GM18951 (cell line): ENCODE measurements around the gene CSRP1.

Source experiments
- POLR2A ChIP-seq: IDR thresholded peaks from 4 replicates; pipeline ENCODE4 v1.6.1; 2011; ENCODE audit warnings: mild to moderate bottlenecking; ENCODE audit not compliant: insufficient read length, insufficient read depth; ENCODE audit errors: extremely low read depth
- in situ Hi-C: fragments of 300-500 bp; cut with MboI; formaldehyde crosslinking; loops from one replicate; pipeline ENCODE4 v1.12.0; 2022; ENCODE audit warnings: low sequenced_read_pairs, mixed read lengths, inconsistent platforms; ENCODE audit not compliant: unreplicated experiment

The CSRP1 gene

DNA sequence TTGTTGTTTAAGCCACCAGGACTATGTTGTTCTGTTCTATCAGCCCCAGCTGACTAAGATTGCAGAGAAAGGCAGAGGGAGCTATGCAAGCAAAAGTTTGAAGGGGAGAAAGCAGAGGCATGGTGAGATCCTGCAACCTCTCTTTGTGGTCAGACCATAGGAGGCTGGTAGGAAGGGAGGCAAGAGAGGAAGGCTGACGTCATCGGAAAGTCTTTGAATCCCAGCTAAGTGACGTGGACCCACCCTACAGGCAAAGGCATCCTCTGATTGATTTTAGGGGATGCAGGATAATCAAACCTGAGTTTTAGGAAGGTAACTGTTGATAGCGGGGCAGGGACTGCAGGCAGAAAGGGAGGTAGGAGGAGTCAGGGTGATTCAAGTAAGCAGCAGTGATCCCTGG is 62.1 kb downstream of the CSRP1 start:
- TF ChIP-seq POLR2A, result no peak
- in situ Hi-C loops, result no loop called here

DNA sequence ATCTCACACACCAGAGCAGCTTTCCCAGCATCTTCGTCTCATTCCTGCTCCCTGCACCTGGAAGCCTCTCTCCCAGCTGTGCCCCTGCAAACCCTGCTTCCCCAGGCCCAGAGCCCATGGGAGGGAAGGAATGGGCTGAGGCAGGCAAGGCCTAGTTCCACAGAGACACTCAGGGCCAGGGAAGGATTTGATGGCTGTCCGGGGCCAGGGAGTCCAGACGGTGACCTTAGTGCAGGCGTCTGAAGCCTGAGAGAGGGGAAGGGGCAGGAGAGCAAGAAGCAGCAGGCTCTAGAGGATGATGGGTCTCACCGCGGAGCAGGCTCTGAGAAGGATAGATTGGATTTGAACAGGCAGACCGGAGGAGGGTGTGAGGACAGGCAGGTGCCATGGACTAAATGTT is 63.2 kb downstream of the CSRP1 start:
- no peak for TF ChIP-seq POLR2A
- in situ Hi-C loops, result no loop called here

GRCh38 chr1:201436969-201437368 is 70.0 kb downstream of the CSRP1 start:
- in situ Hi-C loops, result no loop called here
- TF ChIP-seq POLR2A, result no peak

- TF ChIP-seq POLR2A, result no peak
- in situ Hi-C loops, result no loop called here
Observed at GRCh38 chr1:201436393-201436792, 70.5 kb downstream of the CSRP1 start.

GRCh38 chr1:201434266-201434665 is 72.7 kb downstream of the CSRP1 start:
- TF ChIP-seq POLR2A, result no peak
- in situ Hi-C loops, result no loop called here

DNA sequence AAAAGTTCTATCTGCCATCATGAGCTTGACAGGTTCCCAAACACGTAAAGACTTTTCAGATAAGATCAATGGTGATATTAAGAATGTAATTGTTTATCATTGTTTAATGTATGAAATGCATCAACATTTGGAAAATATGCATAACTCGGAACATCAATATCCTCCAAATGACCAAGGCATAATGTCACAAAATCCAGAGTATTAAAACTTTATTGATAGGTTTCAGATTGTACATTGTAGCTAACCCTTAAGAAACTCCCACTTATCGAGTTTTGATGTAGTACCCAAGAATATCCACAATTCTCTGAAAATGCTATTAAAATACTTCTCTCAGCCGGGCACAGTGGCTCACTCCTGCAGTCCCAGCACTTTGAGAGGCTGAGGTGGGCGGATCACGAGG is 73.3 kb downstream of the CSRP1 start:
- TF ChIP-seq POLR2A, result no peak
- in situ Hi-C loops, result no loop called here
